22Rv1 (cell line): ENCODE measurements around the gene RABL6.
"Not testable (repeated sequence)": the region's sequence is repeated elsewhere in the genome, so short reads cannot be mapped to it uniquely, and the experiment has no call there.

Experiments
- H3K27ac ChIP-seq: fragments of 450-650 bp; 2 replicates; pipeline ENCODE4 v1.5.1; 2017
- CTCF ChIP-seq: fragments of 450-650 bp; IDR thresholded peaks from 2 replicates; pipeline ENCODE4 v1.5.1; 2017; ENCODE audit warnings: mild to moderate bottlenecking
- ZFX ChIP-seq: fragments of 450-650 bp; IDR thresholded peaks from 2 replicates; pipeline ENCODE4 v1.6.1; 2017; ENCODE audit warnings: antibody characterized with exemption, borderline replicate concordance

The RABL6 gene

GRCh38 chr9:136779808-136780207 is 27.9 kb upstream of the RABL6 start:
- H3K27ac ChIP-seq, result no peak overlapping the region
- 0 out of 2 replicates have a peak, but pooled peaks have one; percentile 7 for TF ChIP-seq CTCF
- no peak for TF ChIP-seq ZFX

GRCh38 chr9:136782452-136782851 is 25.3 kb upstream of the RABL6 start:
- H3K27ac ChIP-seq, result no peak overlapping the region
- TF ChIP-seq ZFX, result no peak
- no peak for TF ChIP-seq CTCF

GRCh38 chr9:136784249-136784996 is 23.3 kb upstream of the RABL6 start:
- H3K27ac ChIP-seq, result no peak overlapping the region
- no peak for TF ChIP-seq ZFX
- peak; percentile 70 for TF ChIP-seq CTCF

GRCh38 chr9:136784997-136785361 is 22.8 kb upstream of the RABL6 start:
- TF ChIP-seq CTCF (no peak), ZFX (no peak)
- no peak overlapping the region for H3K27ac ChIP-seq

GRCh38 chr9:136785565-136786355 is 22.0 kb upstream of the RABL6 start:
- H3K27ac ChIP-seq, result not testable (repeated sequence)

- H3K27ac ChIP-seq, result no peak overlapping the region
- no peak for TF ChIP-seq CTCF
- TF ChIP-seq ZFX, result no peak
Measured at GRCh38 chr9:136786451-136786850, 21.3 kb upstream of the RABL6 start.

GRCh38 chr9:136786983-136787382 is 20.8 kb upstream of the RABL6 start:
- H3K27ac ChIP-seq, result not testable (repeated sequence)

- TF ChIP-seq CTCF, result peak; percentile 88
- no peak for TF ChIP-seq ZFX
- H3K27ac ChIP-seq, result peak overlapping the region; percentile 100
Measured at GRCh38 chr9:136787690-136788400, 19.9 kb upstream of the RABL6 start.

- peak overlapping the region; percentile 100 for H3K27ac ChIP-seq
Measured at GRCh38 chr9:136788644-136789522, 18.9 kb upstream of the RABL6 start.
